Left lobe of liver (tissue), 2 donors: ENCODE data around the gene OOSP1. TPM values are rescaled to one million over a fixed set of nuclear protein-coding genes. Genes with fewer than 3 reads are reported as not detected.
"Not testable (repeated sequence)": the region's sequence is repeated elsewhere in the genome, so short reads cannot be mapped to it uniquely, and the experiment has no call there.

ENCODE experiments used
- ATAC-seq: fragments of 200-7000 bp; cut with Tn5 transposase; one replicate; pipeline ENCODE4 v1.9.1; 2020; ENCODE audit warnings: mild to moderate bottlenecking, moderate library complexity
- DNase-seq: peaks from one replicate; pipeline ENCODE4 v3.0.0-alpha.2; 2020; ENCODE audit warnings: low spot score
- total RNA-seq: library from RNA; stranded (reverse); gene quantifications from one replicate; pipeline ENCODE4 v1.2.1, GENCODE V29; 2021
- donor health status: DM: no; HTN: no; CAD: no; lungs with moderate emphysema.
- donor health status: DM: no; HTN: yes; CAD: no.

OOSP1 gene
- total RNA-seq, 1 donor from 2014 or later, result not detected

GRCh38 chr11:59960502-59961381, 22.5 kb downstream of the OOSP1 start:
- ATAC-seq, result no peak
- no peak for DNase-seq

GRCh38 chr11:59962107-59962482, 23.9 kb downstream of the OOSP1 start:
- ATAC-seq, result no peak

GRCh38 chr11:59963733-59964132, 25.5 kb downstream of the OOSP1 start, which contains the start of gene OOSP4A:
Gene OOSP4A, plus strand, starts transcription at chr11:59964033. Its CDS starts 0 bp downstream, at chr11:59964033.
- ATAC-seq, result no peak
- no peak for DNase-seq

More at GRCh38 chr11:59962107-59962482, 23.9 kb downstream of the OOSP1 start:
- no peak for DNase-seq

GRCh38 chr11:59965424-59965823, 27.2 kb downstream of the OOSP1 start:
- ATAC-seq, result no peak
- DNase-seq, result no peak

- DNase-seq (no peak), ATAC-seq (no peak)
Observed at GRCh38 chr11:59966201-59966600, 28.0 kb downstream of the OOSP1 start.

GRCh38 chr11:59967677-59968394, 29.6 kb downstream of the OOSP1 start:
- ATAC-seq, result no peak
- DNase-seq, result no peak

- ATAC-seq, result no peak
- DNase-seq, result no peak
Observed at GRCh38 chr11:59968395-59968783, 30.2 kb downstream of the OOSP1 start.

- ATAC-seq (no peak), DNase-seq (no peak)
Observed at GRCh38 chr11:59973097-59973496, 34.9 kb downstream of the OOSP1 start.

GRCh38 chr11:59981106-59981770, 43.0 kb downstream of the OOSP1 start:
- no peak for DNase-seq
- no peak for ATAC-seq

GRCh38 chr11:59982037-59982436, 43.8 kb downstream of the OOSP1 start:
- ATAC-seq, result not testable (repeated sequence)

GRCh38 chr11:59983212-59983611, 45.0 kb downstream of the OOSP1 start:
- no peak for ATAC-seq
- DNase-seq, result no peak

More at GRCh38 chr11:59982037-59982436, 43.8 kb downstream of the OOSP1 start:
- DNase-seq, result not testable (repeated sequence)

GRCh38 chr11:59984368-59984767, 46.1 kb downstream of the OOSP1 start:
- DNase-seq (no peak), ATAC-seq (no peak)

GRCh38 chr11:59990421-59990820, 52.2 kb downstream of the OOSP1 start:
- ATAC-seq (no peak), DNase-seq (no peak)

- ATAC-seq (no peak), DNase-seq (no peak)
Observed at GRCh38 chr11:59992425-59992824, 54.2 kb downstream of the OOSP1 start.

- no peak for ATAC-seq
- DNase-seq, result no peak
Observed at GRCh38 chr11:59997800-59998199, 59.6 kb downstream of the OOSP1 start.

GRCh38 chr11:59999691-60000090, 61.5 kb downstream of the OOSP1 start:
- no peak for ATAC-seq
- DNase-seq, result no peak

GRCh38 chr11:60003729-60004128, 65.5 kb downstream of the OOSP1 start:
- ATAC-seq, result no peak
- DNase-seq, result no peak

- ATAC-seq (no peak), DNase-seq (no peak)
Observed at GRCh38 chr11:60005360-60005759, 67.1 kb downstream of the OOSP1 start.
